K562 (cell line): ENCODE data around the gene MBD6. TPM values are rescaled to one million over a fixed set of nuclear protein-coding genes. Genes with fewer than 3 reads are reported as not detected.

ENCODE experiments used
- CLOCK ChIP-seq: fragments of 250-450 bp; sonication (Bioruptor Pico); IDR thresholded peaks from 2 replicates; pipeline ENCODE4 v1.4.0; 2020; ENCODE audit warnings: mild to moderate bottlenecking, moderate library complexity, borderline replicate concordance
- E4F1 ChIP-seq: fragments of 250-450 bp; sonication (Bioruptor Pico); IDR thresholded peaks from 2 replicates; pipeline ENCODE4 v1.5.0; 2021; ENCODE audit warnings: mild to moderate bottlenecking, borderline replicate concordance
- FOXO4 ChIP-seq: fragments of 450-650 bp; formaldehyde crosslinking; IDR thresholded peaks from 2 replicates; pipeline ENCODE4 v1.4.0; 2020; ENCODE audit warnings: mild to moderate bottlenecking, moderate library complexity
- KDM5B ChIP-seq: fragments of 200-600 bp; sonication (generic); IDR thresholded peaks from 2 replicates; pipeline ENCODE4 v1.6.1; 2012; ENCODE audit warnings: low read depth, mild to moderate bottlenecking, moderate library complexity, low read length, control low read depth, inconsistent platforms; ENCODE audit not compliant: insufficient replicate concordance
- MCM7 ChIP-seq, 2 experiments: fragments of 450-650 bp; IDR thresholded peaks; 2 replicates each; pipeline ENCODE4 v1.6.1; 2016 to 2018
- NRF1 ChIP-seq, 2 experiments: fragments of 450-650 bp; IDR thresholded peaks in 1 of 2; conservative IDR thresholded peaks in 1 of 2; 2 replicates each; pipeline ENCODE4 v1.6.1; 2014; ENCODE audit warnings: mild to moderate bottlenecking in 2 of 2
- SRSF3 ChIP-seq: fragments of 200-400 bp; formaldehyde crosslinking; IDR thresholded peaks from 2 replicates; pipeline ENCODE4 v1.6.1; 2016; ENCODE audit warnings: mild to moderate bottlenecking, low read length, moderate library complexity; ENCODE audit not compliant: insufficient read depth
- TFE3 ChIP-seq: fragments of 450-650 bp; formaldehyde crosslinking; IDR thresholded peaks from 2 replicates; pipeline ENCODE4 v1.4.0; 2020; ENCODE audit warnings: mild to moderate bottlenecking, mixed read lengths
- TSHZ1 ChIP-seq: fragments of 250-450 bp; sonication (Bioruptor Pico); IDR thresholded peaks from 2 replicates; pipeline ENCODE4 v1.4.0; 2020; ENCODE audit warnings: mild to moderate bottlenecking, moderate library complexity
- ZBTB26 ChIP-seq: fragments of 450-650 bp; formaldehyde crosslinking; IDR thresholded peaks from 2 replicates; pipeline ENCODE4 v1.4.0; 2022; ENCODE audit warnings: missing genetic modification characterization
- polyA plus RNA-seq, 8 experiments: library from polyadenylated mRNA; depleted of rRNA in 4 of 8; stranded (reverse) in 5 of 8; unstranded in 3 of 8; fragments of >200 nt; fragmentation: Nextera tagmentation in 2 of 8; fragmentation: Illumina TruSeq in 1 of 8; extraction: Ambion mirVana in 2 of 8; extraction: Trizol in 1 of 8; gene quantifications; 2 replicates each; pipeline versions ENCODE4 v1.2.1 to v1.2.3, GENCODE V29; 2011 to 2014; ENCODE audit warnings: inconsistent platforms in 1 of 8, missing spikeins in 1 of 8
- total RNA-seq, 7 experiments: library from RNA; depleted of rRNA in 6 of 7; stranded (reverse); fragments of >200 nt in 6 of 7; fragmentation: Illumina TruSeq in 2 of 7; extraction: Trizol in 2 of 7; gene quantifications; 2 replicates each; pipeline versions ENCODE4 v1.2.1 to v1.2.3, GENCODE V29; 2011 to 2021; ENCODE audit warnings: low replicate concordance in 1 of 7

MBD6 gene
- total and polyA plus RNA-seq, 9 of the 15 experiments (the other 6 are each of a cell fraction or from before 2014, with no cell fraction given) = 2.0 to 54.8 (median 3.8) TPM

- TF ChIP-seq TFE3 = peak; percentile 81
- 0 out of 2 replicates have a peak, but pooled peaks have one; percentile 73 for TF ChIP-seq SRSF3
- peak; percentile 99 for TF ChIP-seq KDM5B
- no peak for TF ChIP-seq MCM7 (IDR thresholded peaks at IDR 0.05)
- TF ChIP-seq TSHZ1 (CRISPR knock-in tag) = no peak
- TF ChIP-seq FOXO4 (CRISPR knock-in tag) = 0 out of 2 replicates have a peak, but pooled peaks have one; percentile 5
- TF ChIP-seq CLOCK = no peak
- no peak for TF ChIP-seq NRF1 (conservative IDR thresholded peaks at IDR 0.05 in 1 of 2, IDR thresholded peaks at IDR 0.05 in 1 of 2)
- TF ChIP-seq ZBTB26 (CRISPR knock-in tag) = peak; percentile 33; the same call in 1 of the 2 replicates
- no peak for TF ChIP-seq E4F1 (CRISPR knock-in tag)
Observed at GRCh38 chr12:57520053-57520818, 2.4 kb upstream of the MBD6 start, which contains the start of gene DDIT3 (continued).
